H1 (cell line): ENCODE results near the gene ZNF423. TPM values are rescaled to one million over a fixed set of nuclear protein-coding genes. Genes with fewer than 3 reads are reported as not detected.

Experiments
- EP300 ChIP-seq, 2 experiments: IDR thresholded peaks; 1 replicate in 1 of 2; 2 replicates in 1 of 2; pipeline ENCODE4 v1.6.1; 2011 to 2012; ENCODE audit warnings: low read depth in 2 of 2, low read length in 2 of 2, mild to moderate bottlenecking in 2 of 2, borderline replicate concordance in 1 of 2, inconsistent platforms in 1 of 2, moderate library complexity in 1 of 2
- TBP ChIP-seq: IDR thresholded peaks from 2 replicates; pipeline ENCODE4 v1.6.1; 2011; ENCODE audit warnings: low read depth, low read length, improper control_type of control experiment
- polyA plus RNA-seq, 7 experiments: library from polyadenylated mRNA; depleted of rRNA in 3 of 7; stranded (reverse) in 5 of 7; unstranded in 2 of 7; fragments of >200 nt in 5 of 7; fragments of 200-250 nt in 2 of 7; gene quantifications; 1 replicate in 5 of 7; 2 replicates in 1 of 7; 4 replicates in 1 of 7; pipeline versions ENCODE4 v1.2.1 to v1.2.3, GENCODE V29; 2011 to 2013; ENCODE audit warnings: missing spikeins in 2 of 7, mixed read lengths in 2 of 7
- total RNA-seq: library from RNA; stranded (reverse); fragmentation: NEBNext Ultra II Directional; extraction: Animal tissue kit (Norgen Biotek cat#: 25700); gene quantifications from 2 replicates; pipeline ENCODE4 v1.2.1, GENCODE V29; 2021
- TF ChIP-seq, protein P1 (sequence below): fragments of 300-600 bp; sonication (generic); IDR thresholded peaks from 2 replicates; pipeline ENCODE4 v1.7.1; 2012; ENCODE audit warnings: low read length, moderate library complexity, mild to moderate bottlenecking, inconsistent platforms; ENCODE audit not compliant: insufficient replicate concordance

ZNF423 gene
- total and polyA plus RNA-seq, 2 of the 8 experiments (the other 6 are each of a cell fraction or from before 2014, with no cell fraction given) = 38.2 to 52.3 TPM

DNA sequence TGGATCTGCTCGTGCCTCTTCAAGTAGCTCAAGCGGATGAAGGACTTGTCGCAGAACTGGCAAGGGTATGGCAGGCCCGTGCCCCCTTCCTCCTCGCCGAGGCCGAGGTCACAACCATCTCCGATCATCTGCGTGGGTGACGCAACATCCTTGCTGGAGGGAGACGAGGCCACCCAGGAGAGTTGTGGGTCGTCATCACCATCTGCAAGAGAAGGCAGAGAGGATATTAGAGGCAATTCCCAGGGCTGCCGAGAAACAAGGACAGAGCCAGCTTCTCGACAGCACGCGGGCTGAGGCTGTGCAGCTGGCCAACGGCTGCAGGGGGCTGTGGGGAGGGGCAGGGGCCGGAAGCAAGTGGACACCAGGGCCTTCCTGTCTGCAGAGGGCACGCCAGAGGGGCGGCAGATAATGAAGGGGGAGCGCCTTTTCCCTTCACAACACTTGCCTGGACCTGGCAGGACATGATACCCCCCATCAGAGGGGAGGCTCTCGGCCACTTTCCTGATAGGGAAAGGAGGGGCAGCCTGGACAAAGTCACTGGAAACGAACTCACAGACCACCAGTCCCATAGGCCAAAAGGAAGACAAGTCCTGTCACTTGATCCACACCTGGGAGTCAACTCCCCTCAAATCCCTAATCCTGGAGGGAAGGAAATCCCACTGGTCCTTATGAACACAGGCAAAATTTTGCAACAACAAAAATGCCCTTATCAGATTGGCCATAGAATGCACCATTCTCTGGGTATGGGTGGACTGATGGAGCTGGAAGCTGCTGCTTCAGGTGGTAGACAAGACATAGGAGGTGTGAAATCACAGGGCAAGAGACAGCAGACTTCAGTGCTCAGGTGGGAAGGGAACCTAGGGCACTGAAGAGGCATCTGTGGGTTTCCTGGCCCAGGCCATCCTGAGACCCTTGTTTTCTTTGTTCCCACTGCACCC, 217.0 kb downstream of the ZNF423 start (continued):
- TF ChIP-seq, protein P1, sequence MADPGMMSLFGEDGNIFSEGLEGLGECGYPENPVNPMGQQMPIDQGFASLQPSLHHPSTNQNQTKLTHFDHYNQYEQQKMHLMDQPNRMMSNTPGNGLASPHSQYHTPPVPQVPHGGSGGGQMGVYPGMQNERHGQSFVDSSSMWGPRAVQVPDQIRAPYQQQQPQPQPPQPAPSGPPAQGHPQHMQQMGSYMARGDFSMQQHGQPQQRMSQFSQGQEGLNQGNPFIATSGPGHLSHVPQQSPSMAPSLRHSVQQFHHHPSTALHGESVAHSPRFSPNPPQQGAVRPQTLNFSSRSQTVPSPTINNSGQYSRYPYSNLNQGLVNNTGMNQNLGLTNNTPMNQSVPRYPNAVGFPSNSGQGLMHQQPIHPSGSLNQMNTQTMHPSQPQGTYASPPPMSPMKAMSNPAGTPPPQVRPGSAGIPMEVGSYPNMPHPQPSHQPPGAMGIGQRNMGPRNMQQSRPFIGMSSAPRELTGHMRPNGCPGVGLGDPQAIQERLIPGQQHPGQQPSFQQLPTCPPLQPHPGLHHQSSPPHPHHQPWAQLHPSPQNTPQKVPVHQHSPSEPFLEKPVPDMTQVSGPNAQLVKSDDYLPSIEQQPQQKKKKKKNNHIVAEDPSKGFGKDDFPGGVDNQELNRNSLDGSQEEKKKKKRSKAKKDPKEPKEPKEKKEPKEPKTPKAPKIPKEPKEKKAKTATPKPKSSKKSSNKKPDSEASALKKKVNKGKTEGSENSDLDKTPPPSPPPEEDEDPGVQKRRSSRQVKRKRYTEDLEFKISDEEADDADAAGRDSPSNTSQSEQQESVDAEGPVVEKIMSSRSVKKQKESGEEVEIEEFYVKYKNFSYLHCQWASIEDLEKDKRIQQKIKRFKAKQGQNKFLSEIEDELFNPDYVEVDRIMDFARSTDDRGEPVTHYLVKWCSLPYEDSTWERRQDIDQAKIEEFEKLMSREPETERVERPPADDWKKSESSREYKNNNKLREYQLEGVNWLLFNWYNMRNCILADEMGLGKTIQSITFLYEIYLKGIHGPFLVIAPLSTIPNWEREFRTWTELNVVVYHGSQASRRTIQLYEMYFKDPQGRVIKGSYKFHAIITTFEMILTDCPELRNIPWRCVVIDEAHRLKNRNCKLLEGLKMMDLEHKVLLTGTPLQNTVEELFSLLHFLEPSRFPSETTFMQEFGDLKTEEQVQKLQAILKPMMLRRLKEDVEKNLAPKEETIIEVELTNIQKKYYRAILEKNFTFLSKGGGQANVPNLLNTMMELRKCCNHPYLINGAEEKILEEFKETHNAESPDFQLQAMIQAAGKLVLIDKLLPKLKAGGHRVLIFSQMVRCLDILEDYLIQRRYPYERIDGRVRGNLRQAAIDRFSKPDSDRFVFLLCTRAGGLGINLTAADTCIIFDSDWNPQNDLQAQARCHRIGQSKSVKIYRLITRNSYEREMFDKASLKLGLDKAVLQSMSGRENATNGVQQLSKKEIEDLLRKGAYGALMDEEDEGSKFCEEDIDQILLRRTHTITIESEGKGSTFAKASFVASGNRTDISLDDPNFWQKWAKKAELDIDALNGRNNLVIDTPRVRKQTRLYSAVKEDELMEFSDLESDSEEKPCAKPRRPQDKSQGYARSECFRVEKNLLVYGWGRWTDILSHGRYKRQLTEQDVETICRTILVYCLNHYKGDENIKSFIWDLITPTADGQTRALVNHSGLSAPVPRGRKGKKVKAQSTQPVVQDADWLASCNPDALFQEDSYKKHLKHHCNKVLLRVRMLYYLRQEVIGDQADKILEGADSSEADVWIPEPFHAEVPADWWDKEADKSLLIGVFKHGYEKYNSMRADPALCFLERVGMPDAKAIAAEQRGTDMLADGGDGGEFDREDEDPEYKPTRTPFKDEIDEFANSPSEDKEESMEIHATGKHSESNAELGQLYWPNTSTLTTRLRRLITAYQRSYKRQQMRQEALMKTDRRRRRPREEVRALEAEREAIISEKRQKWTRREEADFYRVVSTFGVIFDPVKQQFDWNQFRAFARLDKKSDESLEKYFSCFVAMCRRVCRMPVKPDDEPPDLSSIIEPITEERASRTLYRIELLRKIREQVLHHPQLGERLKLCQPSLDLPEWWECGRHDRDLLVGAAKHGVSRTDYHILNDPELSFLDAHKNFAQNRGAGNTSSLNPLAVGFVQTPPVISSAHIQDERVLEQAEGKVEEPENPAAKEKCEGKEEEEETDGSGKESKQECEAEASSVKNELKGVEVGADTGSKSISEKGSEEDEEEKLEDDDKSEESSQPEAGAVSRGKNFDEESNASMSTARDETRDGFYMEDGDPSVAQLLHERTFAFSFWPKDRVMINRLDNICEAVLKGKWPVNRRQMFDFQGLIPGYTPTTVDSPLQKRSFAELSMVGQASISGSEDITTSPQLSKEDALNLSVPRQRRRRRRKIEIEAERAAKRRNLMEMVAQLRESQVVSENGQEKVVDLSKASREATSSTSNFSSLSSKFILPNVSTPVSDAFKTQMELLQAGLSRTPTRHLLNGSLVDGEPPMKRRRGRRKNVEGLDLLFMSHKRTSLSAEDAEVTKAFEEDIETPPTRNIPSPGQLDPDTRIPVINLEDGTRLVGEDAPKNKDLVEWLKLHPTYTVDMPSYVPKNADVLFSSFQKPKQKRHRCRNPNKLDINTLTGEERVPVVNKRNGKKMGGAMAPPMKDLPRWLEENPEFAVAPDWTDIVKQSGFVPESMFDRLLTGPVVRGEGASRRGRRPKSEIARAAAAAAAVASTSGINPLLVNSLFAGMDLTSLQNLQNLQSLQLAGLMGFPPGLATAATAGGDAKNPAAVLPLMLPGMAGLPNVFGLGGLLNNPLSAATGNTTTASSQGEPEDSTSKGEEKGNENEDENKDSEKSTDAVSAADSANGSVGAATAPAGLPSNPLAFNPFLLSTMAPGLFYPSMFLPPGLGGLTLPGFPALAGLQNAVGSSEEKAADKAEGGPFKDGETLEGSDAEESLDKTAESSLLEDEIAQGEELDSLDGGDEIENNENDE = no peak
- TF ChIP-seq EP300 (IDR thresholded peaks at IDR 0.05; ENCODE audit: borderline replicate concordance in 1 of 2, low read depth in 2 of 2, low read length in 2 of 2) (no peak), TBP (no peak)
